DND-41 (cell line): ENCODE measurements around the gene ZDHHC7.

ENCODE experiments used
- ATAC-seq: fragments of 200-7000 bp; cut with Tn5 transposase; 3 replicates; pipeline ENCODE4 v1.9.1; 2021; ENCODE audit warnings: low read depth; ENCODE audit not compliant: insufficient read depth
- DNase-seq: peaks from one replicate; pipeline ENCODE4 v3.0.0-alpha.2; 2020
- H2AFZ ChIP-seq: 2 replicates; pipeline ENCODE4 v1.6.0; 2012; ENCODE audit warnings: low read depth, low read length
- H3K27ac ChIP-seq: 2 replicates; pipeline ENCODE4 v1.5.1; 2012; ENCODE audit warnings: low read length, inconsistent platforms
- H3K27me3 ChIP-seq: fragments of 200-600 bp; sonication (generic); 2 replicates; pipeline ENCODE4 v1.6.0; 2012; ENCODE audit warnings: low read length, mild to moderate bottlenecking, inconsistent platforms; ENCODE audit not compliant: insufficient read depth, poor library complexity
- H3K36me3 ChIP-seq: 2 replicates; pipeline ENCODE4 v1.5.1; 2012; ENCODE audit warnings: low read length, inconsistent platforms; ENCODE audit not compliant: insufficient read depth
- H3K4me1 ChIP-seq: 2 replicates; pipeline ENCODE4 v1.5.1; 2012; ENCODE audit warnings: mild to moderate bottlenecking, low read length; ENCODE audit not compliant: insufficient read depth
- H3K4me2 ChIP-seq: 2 replicates; pipeline ENCODE4 v1.6.0; 2012; ENCODE audit warnings: mild to moderate bottlenecking, moderate library complexity, low read length, inconsistent platforms; ENCODE audit not compliant: insufficient read depth
- H3K4me3 ChIP-seq, 2 experiments: fragments of 200-600 bp in 1 of 2; shearing (Covaris generic) in 1 of 2; 2 replicates each; pipeline ENCODE4 v1.5.1; 2012 to 2016; ENCODE audit warnings: inconsistent platforms in 2 of 2, low read length in 2 of 2, mild to moderate bottlenecking in 2 of 2, low read depth in 1 of 2, moderate library complexity in 1 of 2
- H3K79me2 ChIP-seq: 2 replicates; pipeline ENCODE4 v1.6.0; 2012; ENCODE audit warnings: low read length, inconsistent platforms; ENCODE audit not compliant: insufficient read depth
- H3K9ac ChIP-seq: 2 replicates; pipeline ENCODE4 v1.6.0; 2012; ENCODE audit warnings: low read depth, mild to moderate bottlenecking, inconsistent platforms, low read length, moderate library complexity
- H3K9me3 ChIP-seq: 2 replicates; pipeline ENCODE4 v1.5.1; 2012; ENCODE audit warnings: low read length, moderate library complexity, mild to moderate bottlenecking, inconsistent platforms; ENCODE audit not compliant: insufficient read depth, severe bottlenecking
- H4K20me1 ChIP-seq: 2 replicates; pipeline ENCODE4 v1.6.0; 2012; ENCODE audit warnings: low read length; ENCODE audit not compliant: insufficient read depth
- CTCF ChIP-seq: IDR thresholded peaks from 2 replicates; pipeline ENCODE4 v1.5.1; 2012; ENCODE audit warnings: borderline replicate concordance, low read length, moderate library complexity, mild to moderate bottlenecking; ENCODE audit not compliant: poor library complexity, severe bottlenecking; ENCODE audit errors: extremely low read depth
- EZH2 ChIP-seq: IDR thresholded peaks from 3 replicates; pipeline ENCODE4 v1.6.1; 2012; ENCODE audit warnings: borderline replicate concordance, low read depth, mild to moderate bottlenecking, moderate library complexity, low read length, inconsistent platforms; ENCODE audit not compliant: severe bottlenecking

Gene ZDHHC7

GRCh38 chr16:84963066-84963465, 48.3 kb downstream of the ZDHHC7 start:
- H3K27me3 ChIP-seq, result peaks cover 11% of the 10 kb centered on the region
- H2AFZ ChIP-seq, result no peak overlapping the region
- no peak overlapping the region for H3K4me3 ChIP-seq
- ATAC-seq (no peak), DNase-seq (no peak)
- H4K20me1 ChIP-seq, result peaks cover 2% of the 10 kb centered on the region; the same call in 1 of the 2 replicates
- H3K79me2 ChIP-seq, result no peaks in the 10 kb centered on the region
- no peak overlapping the region for H3K9ac ChIP-seq
- no peaks in the 10 kb centered on the region for H3K36me3 ChIP-seq
- TF ChIP-seq CTCF (no peak), EZH2 (no peak)
- H3K27ac ChIP-seq, result no peak overlapping the region
- H3K9me3 ChIP-seq, result no peaks in the 10 kb centered on the region
- no peak overlapping the region for H3K4me2 ChIP-seq
- no peaks in the 10 kb centered on the region for H3K4me1 ChIP-seq

- no peak overlapping the region for H2AFZ ChIP-seq
- DNase-seq, result no peak
- H3K79me2 ChIP-seq, result no peaks in the 10 kb centered on the region
- no peak for TF ChIP-seq CTCF
- no peak for TF ChIP-seq EZH2
- H3K4me1 ChIP-seq, result no peaks in the 10 kb centered on the region
- no peak overlapping the region for H3K9ac ChIP-seq
- no peak for ATAC-seq
- no peaks in the 10 kb centered on the region for H3K36me3 ChIP-seq
- H3K27me3 ChIP-seq, result peaks cover 11% of the 10 kb centered on the region
- H3K4me3 ChIP-seq, result no peak overlapping the region
- H3K27ac ChIP-seq, result no peak overlapping the region
- peaks cover 2% of the 10 kb centered on the region; the same call in 1 of the 2 replicates for H4K20me1 ChIP-seq
- H3K4me2 ChIP-seq, result no peak overlapping the region
- H3K9me3 ChIP-seq, result no peaks in the 10 kb centered on the region
Observed at GRCh38 chr16:84960942-84961341, 50.4 kb downstream of the ZDHHC7 start.

GRCh38 chr16:84959784-84960417, 51.4 kb downstream of the ZDHHC7 start:
- H4K20me1 ChIP-seq, result peaks cover 2% of the 10 kb centered on the region; the same call in 1 of the 2 replicates
- DNase-seq (no peak), ATAC-seq (no peak)
- H3K27me3 ChIP-seq, result peaks cover 11% of the 10 kb centered on the region
- H3K9me3 ChIP-seq, result no peaks in the 10 kb centered on the region
- no peak overlapping the region for H3K9ac ChIP-seq
- no peak overlapping the region for H3K4me2 ChIP-seq
- TF ChIP-seq EZH2 (no peak), CTCF (no peak)
- H3K36me3 ChIP-seq, result no peaks in the 10 kb centered on the region
- no peak overlapping the region for H3K27ac ChIP-seq
- no peaks in the 10 kb centered on the region for H3K79me2 ChIP-seq
- H3K4me3 ChIP-seq, result no peak overlapping the region
- no peak overlapping the region for H2AFZ ChIP-seq
- no peaks in the 10 kb centered on the region for H3K4me1 ChIP-seq

GRCh38 chr16:84959045-84959576, 52.2 kb downstream of the ZDHHC7 start:
- Histone ChIP-seq H2AFZ (no peak overlapping the region), H3K36me3 (no peaks in the 10 kb centered on the region), H3K4me1 (no peaks in the 10 kb centered on the region), H3K9me3 (no peaks in the 10 kb centered on the region), H3K27me3 (peaks cover 11% of the 10 kb centered on the region), H4K20me1 (peaks cover 9% of the 10 kb centered on the region), H3K4me3 (no peak overlapping the region), H3K9ac (no peak overlapping the region), H3K79me2 (no peaks in the 10 kb centered on the region), H3K27ac (no peak overlapping the region), H3K4me2 (no peak overlapping the region)
- no peak for ATAC-seq
- TF ChIP-seq CTCF (peak; percentile 39), EZH2 (no peak)
- no peak for DNase-seq
